C4-2B (cell line): Measurements from ENCODE around the gene TRAF1.

ENCODE experiments used
- H3K27ac ChIP-seq: fragments of 450-650 bp; 2 replicates; pipeline ENCODE4 v1.5.1; 2017
- ZFX ChIP-seq: fragments of 450-650 bp; IDR thresholded peaks from 2 replicates; pipeline ENCODE4 v1.6.1; 2017
- TF ChIP-seq, protein P1 (sequence below): fragments of 450-650 bp; conservative IDR thresholded peaks from 2 replicates; pipeline ENCODE4 v1.5.1; 2017; ENCODE audit warnings: mild to moderate bottlenecking

Gene TRAF1

DNA sequence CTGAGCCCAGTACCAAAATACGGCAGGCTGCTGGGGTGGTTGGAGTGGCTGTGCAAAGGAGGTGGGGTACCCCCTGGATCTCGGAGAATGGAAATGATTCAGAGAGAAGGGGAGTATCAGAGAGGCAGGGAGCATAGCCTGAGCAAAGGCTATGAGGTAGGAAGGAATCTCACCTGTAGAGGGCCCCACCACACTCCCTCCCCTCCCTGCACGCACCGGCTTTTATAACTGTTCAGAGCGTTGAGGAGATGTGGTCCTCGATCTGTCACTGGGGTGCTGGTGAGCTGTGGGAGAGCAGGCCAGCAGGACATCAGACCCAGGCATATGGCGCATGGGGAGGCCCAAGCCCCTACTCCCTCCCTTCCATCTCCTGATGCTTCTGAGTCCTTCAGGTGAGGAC lies 62.8 kb downstream of the TRAF1 start:
- H3K27ac ChIP-seq, result no peak overlapping the region
- TF ChIP-seq, protein P1, sequence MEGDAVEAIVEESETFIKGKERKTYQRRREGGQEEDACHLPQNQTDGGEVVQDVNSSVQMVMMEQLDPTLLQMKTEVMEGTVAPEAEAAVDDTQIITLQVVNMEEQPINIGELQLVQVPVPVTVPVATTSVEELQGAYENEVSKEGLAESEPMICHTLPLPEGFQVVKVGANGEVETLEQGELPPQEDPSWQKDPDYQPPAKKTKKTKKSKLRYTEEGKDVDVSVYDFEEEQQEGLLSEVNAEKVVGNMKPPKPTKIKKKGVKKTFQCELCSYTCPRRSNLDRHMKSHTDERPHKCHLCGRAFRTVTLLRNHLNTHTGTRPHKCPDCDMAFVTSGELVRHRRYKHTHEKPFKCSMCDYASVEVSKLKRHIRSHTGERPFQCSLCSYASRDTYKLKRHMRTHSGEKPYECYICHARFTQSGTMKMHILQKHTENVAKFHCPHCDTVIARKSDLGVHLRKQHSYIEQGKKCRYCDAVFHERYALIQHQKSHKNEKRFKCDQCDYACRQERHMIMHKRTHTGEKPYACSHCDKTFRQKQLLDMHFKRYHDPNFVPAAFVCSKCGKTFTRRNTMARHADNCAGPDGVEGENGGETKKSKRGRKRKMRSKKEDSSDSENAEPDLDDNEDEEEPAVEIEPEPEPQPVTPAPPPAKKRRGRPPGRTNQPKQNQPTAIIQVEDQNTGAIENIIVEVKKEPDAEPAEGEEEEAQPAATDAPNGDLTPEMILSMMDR, result no peak
- TF ChIP-seq ZFX, result no peak

DNA sequence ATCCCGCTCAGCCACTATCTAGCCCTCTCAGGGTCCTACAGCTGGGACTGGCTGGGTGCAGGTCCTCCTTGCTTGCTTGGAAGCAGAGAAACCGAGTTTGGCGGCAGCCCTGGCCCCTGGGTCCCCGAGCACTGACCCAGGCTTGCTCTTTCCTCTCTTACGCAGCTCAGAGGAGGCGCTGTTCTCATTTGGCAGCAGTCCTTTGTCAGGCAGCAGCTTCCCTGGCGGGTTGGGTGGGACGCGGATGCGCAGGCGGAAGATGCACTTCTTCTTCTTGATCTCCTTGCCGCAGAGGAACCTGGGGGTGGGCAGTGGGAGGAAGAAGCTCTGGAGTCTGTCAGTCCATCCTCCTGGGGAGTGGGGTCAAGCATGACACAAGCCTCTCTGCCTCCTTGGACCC lies 64.1 kb downstream of the TRAF1 start:
- TF ChIP-seq, protein P1, result no peak
- TF ChIP-seq ZFX, result no peak

DNA sequence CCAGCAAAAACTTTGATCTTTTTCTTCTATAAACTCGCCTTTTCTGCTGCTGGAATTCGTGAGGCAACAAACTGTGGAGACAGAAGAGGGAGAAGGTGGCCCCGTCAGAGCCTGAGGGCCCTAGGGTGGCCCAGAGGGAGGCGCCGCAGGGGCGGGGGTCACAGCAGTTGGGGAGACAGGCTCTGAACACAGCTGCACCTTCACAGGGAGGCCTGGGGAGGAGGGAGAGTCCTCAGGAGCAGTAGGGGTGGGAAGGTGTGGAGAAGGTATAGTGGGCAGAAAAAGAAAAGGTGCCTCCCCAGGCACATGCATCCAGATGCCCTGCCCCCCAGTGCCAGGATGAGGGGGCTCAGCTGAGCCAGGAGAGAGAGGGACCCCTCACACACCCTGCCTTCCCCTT lies 64.7 kb downstream of the TRAF1 start:
- no peak overlapping the region for H3K27ac ChIP-seq
- TF ChIP-seq ZFX, result no peak
- TF ChIP-seq, protein P1, result no peak

More for the DNA sequence above, 64.1 kb downstream of the TRAF1 start:
- no peak overlapping the region for H3K27ac ChIP-seq

DNA sequence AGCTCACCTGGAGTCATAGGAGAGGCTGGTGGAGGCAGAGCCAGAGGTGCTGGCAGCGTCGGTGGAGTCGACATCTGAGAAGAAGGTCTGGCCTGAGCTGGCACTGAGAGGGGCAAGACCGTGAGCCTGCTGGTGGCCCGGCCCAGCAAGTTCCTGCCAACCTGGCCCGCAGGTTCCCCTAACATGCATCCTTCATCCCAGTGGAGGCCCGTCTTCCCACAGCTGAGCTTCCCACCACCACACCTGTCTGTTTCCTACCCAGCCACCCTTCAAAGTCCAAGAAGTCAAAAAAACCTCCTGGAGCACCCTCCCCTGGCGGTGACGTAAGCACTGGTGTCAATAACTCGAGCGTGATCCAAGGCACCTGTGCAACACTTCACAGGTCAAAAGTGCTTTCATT lies 66.5 kb downstream of the TRAF1 start:
- no peak for TF ChIP-seq ZFX
- TF ChIP-seq, protein P1, result no peak
- no peak overlapping the region for H3K27ac ChIP-seq

DNA sequence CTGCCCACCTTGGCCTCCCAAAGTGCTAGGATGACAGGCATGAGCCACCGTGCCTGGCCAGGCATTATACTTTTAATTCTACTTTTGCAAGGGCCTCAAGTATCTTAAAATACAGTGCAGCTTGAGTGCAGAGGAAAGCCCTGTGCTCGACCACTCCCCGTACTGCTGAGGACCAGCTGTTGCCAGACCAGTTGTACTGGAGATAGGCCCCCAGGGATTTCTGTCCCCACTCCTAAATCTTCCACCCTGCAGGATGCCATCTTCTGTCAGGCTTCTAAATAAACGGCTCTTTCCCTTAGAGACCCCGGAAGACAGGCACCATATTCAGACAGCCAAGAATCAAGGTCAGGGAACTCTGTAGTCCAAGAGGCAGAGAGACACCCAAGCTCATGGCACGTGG lies 67.2 kb downstream of the TRAF1 start:
- TF ChIP-seq, protein P1, result no peak
- TF ChIP-seq ZFX, result no peak
- H3K27ac ChIP-seq, result no peak overlapping the region

DNA sequence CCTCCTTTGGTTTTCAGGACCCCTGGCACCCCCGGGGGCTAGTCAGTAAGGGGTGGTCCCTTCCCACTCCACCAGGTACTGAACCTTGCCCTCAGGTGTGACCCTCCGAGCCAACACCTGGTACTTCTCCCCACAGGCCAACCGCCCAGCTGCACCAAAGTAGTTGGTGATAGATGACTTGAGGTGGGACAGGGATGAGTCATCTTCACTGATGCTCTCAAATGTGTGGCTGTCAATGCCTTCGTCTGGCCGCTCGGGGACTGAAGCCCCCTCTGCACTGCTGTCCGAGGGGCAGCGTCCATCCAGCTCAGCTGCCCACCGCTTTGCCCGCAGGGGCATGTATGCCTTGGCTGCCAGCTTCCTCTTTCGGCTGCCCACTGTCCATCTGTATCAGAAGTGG lies 68.7 kb downstream of the TRAF1 start:
- H3K27ac ChIP-seq, result no peak overlapping the region
- no peak for TF ChIP-seq ZFX
- TF ChIP-seq, protein P1, result no peak

DNA sequence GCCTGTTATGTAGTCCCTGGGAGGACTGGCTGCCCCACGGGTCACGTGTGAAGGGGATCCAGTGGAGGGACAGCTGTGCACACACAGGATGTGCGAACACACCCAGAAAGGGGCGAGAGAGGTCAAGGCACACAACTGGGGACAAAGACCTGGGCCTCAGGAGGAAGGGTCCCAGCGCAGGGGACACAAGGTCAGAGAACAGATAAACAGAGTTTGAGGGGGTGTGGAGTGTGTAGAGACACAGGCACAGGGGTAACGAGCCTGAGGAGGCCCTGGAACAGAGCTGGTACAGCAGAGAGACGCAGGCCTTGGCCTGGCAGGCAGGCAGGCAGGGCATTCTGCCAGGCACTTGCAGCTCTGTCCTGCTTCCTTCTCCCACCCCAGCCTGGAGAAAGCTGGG lies 69.1 kb downstream of the TRAF1 start:
- TF ChIP-seq, protein P1, result no peak
- no peak for TF ChIP-seq ZFX
- 0 out of 2 replicates have a peak overlapping the region, but pooled peaks have one; percentile 0 for H3K27ac ChIP-seq
